Activated CD4-positive, alpha-beta T cell treated with anti-CD3 and anti-CD28 coated beads for 36 hours (primary cell): ENCODE measurements around the gene CERS6. TPM values are rescaled to one million over a fixed set of nuclear protein-coding genes. Genes with fewer than 3 reads are reported as not detected.

Source experiments
- ATAC-seq: fragments of 200-7000 bp; cut with Tn5 transposase; one replicate; pipeline ENCODE4 v1.10.0; 2021; ENCODE audit warnings: mild to moderate bottlenecking, moderate library complexity
- CTCF ChIA-PET: fragments of 350-600 bp; sonication (Branson Sonifier 250); formaldehyde crosslinking; loops from one replicate; lab custom pipeline; 2021; ENCODE audit warnings: antibody characterized with exemption; lab: Charles Lee
- POLR2A ChIA-PET: fragments of 350-600 bp; sonication (Branson Sonifier 250); formaldehyde crosslinking; loops from one replicate; lab custom pipeline; 2021; ENCODE audit warnings: antibody characterized with exemption, inconsistent platforms; lab: Charles Lee
- DNase-seq: peaks from one replicate; pipeline ENCODE4 v3.0.0-alpha.2; 2020
- H3K27ac Mint-ChIP-seq: one replicate; pipeline ENCODE4 v1.8.0; 2021; ENCODE audit warnings: mixed read lengths
- H3K27me3 Mint-ChIP-seq: one replicate; pipeline ENCODE4 v1.8.0; 2021; ENCODE audit warnings: mixed read lengths
- H3K36me3 Mint-ChIP-seq: one replicate; pipeline ENCODE4 v1.8.0; 2021; ENCODE audit warnings: low read depth, mixed read lengths
- H3K4me1 Mint-ChIP-seq: one replicate; pipeline ENCODE4 v1.8.0; 2021; ENCODE audit warnings: mixed read lengths
- H3K4me3 Mint-ChIP-seq: one replicate; pipeline ENCODE4 v1.8.0; 2021; ENCODE audit warnings: mild to moderate bottlenecking, moderate library complexity, mixed read lengths
- H3K9me3 Mint-ChIP-seq: one replicate; pipeline ENCODE4 v1.8.0; 2021; ENCODE audit warnings: low read depth, mixed read lengths
- intact Hi-C, 2 experiments: fragments of 100-400 bp; cut with DNase I in 1 of 2; cut with micrococcal nuclease in 1 of 2; formaldehyde crosslinking; loops; one replicate each; pipeline versions ENCODE4 v1.14.2 to v1.15.1; 2022 to 2024; cut with DNase I, micrococcal nuclease
- total RNA-seq, 2 experiments: library from RNA; stranded (reverse); gene quantifications; one replicate each; pipeline ENCODE4 v1.2.3, GENCODE V29; 2021

Gene CERS6
- total RNA-seq, 2 experiments from 2014 or later = 12.9 to 13.1 TPM

GRCh38 chr2:168529054-168529833, 73.2 kb downstream of the CERS6 start:
- Mint-ChIP-seq H3K4me3 (no peak overlapping the region), H3K27me3 (no peaks in the 10 kb centered on the region), H3K27ac (no peak overlapping the region), H3K4me1 (peaks cover 50% of the 10 kb centered on the region), H3K9me3 (no peaks in the 10 kb centered on the region), H3K36me3 (no peaks in the 10 kb centered on the region)
- ATAC-seq (no peak), DNase-seq (no peak)
- CTCF ChIA-PET = no interaction called here
- intact Hi-C loops = no loop called here
- POLR2A ChIA-PET = no interaction called here

- ChIA-PET POLR2A (no interaction called here), CTCF (no interaction called here)
- Mint-ChIP-seq H3K4me3 (no peak overlapping the region), H3K27me3 (no peaks in the 10 kb centered on the region), H3K27ac (no peak overlapping the region), H3K4me1 (peaks cover 50% of the 10 kb centered on the region), H3K9me3 (no peaks in the 10 kb centered on the region), H3K36me3 (no peaks in the 10 kb centered on the region)
- intact Hi-C loops = no loop called here
- DNase-seq (no peak), ATAC-seq (no peak)
Observed at GRCh38 chr2:168529900-168530561, 74.0 kb downstream of the CERS6 start.

GRCh38 chr2:168530982-168531622, 75.0 kb downstream of the CERS6 start:
- DNase-seq (no peak), ATAC-seq (no peak)
- peaks cover 50% of the 10 kb centered on the region for H3K4me1 Mint-ChIP-seq
- H3K4me3 Mint-ChIP-seq = no peak overlapping the region
- intact Hi-C loops = no loop called here
- no peaks in the 10 kb centered on the region for H3K9me3 Mint-ChIP-seq
- no peaks in the 10 kb centered on the region for H3K27me3 Mint-ChIP-seq
- peaks cover 4% of the 10 kb centered on the region for H3K36me3 Mint-ChIP-seq
- H3K27ac Mint-ChIP-seq = no peak overlapping the region
- POLR2A ChIA-PET = no interaction called here
- CTCF ChIA-PET = no interaction called here

GRCh38 chr2:168534926-168535325, 78.9 kb downstream of the CERS6 start:
- Mint-ChIP-seq H3K4me3 (no peak overlapping the region), H3K27me3 (no peaks in the 10 kb centered on the region), H3K36me3 (peaks cover 17% of the 10 kb centered on the region), H3K9me3 (peaks cover 8% of the 10 kb centered on the region), H3K4me1 (peaks cover 58% of the 10 kb centered on the region), H3K27ac (no peak overlapping the region)
- DNase-seq (no peak), ATAC-seq (no peak)
- intact Hi-C loops = no loop called here
- ChIA-PET CTCF (interaction anchor here (0.7 to 1.4 kb wide), 2 partner anchors 9 to 97 kb away, joined by 3 read pairs; no protein-coding TSS in a partner anchor), POLR2A (no interaction called here)

- ChIA-PET POLR2A (no interaction called here), CTCF (no interaction called here)
- no peaks in the 10 kb centered on the region for H3K27me3 Mint-ChIP-seq
- peak; percentile 82 for ATAC-seq
- H3K4me3 Mint-ChIP-seq = no peak overlapping the region
- peaks cover 32% of the 10 kb centered on the region for H3K36me3 Mint-ChIP-seq
- peaks cover 50% of the 10 kb centered on the region for H3K4me1 Mint-ChIP-seq
- H3K27ac Mint-ChIP-seq = no peak overlapping the region
- DNase-seq = no peak
- peaks cover 22% of the 10 kb centered on the region for H3K9me3 Mint-ChIP-seq
- intact Hi-C loops = loop anchor here (1.0 to 2.0 kb wide), 2 partner anchors 46 to 47 kb away; no protein-coding TSS in a partner anchor
Observed at GRCh38 chr2:168536925-168537466, 80.9 kb downstream of the CERS6 start.

- ChIA-PET CTCF (no interaction called here), POLR2A (no interaction called here)
- peaks cover 22% of the 10 kb centered on the region for H3K9me3 Mint-ChIP-seq
- DNase-seq (no peak), ATAC-seq (no peak)
- peaks cover 32% of the 10 kb centered on the region for H3K36me3 Mint-ChIP-seq
- peaks cover 55% of the 10 kb centered on the region for H3K4me1 Mint-ChIP-seq
- intact Hi-C loops = no loop called here
- no peak overlapping the region for H3K4me3 Mint-ChIP-seq
- H3K27ac Mint-ChIP-seq = peak overlapping the region; percentile 41
- H3K27me3 Mint-ChIP-seq = no peaks in the 10 kb centered on the region
Observed at GRCh38 chr2:168538133-168538532, 82.1 kb downstream of the CERS6 start.

- ATAC-seq (peak; percentile 44), DNase-seq (no peak)
- H3K9me3 Mint-ChIP-seq = peaks cover 22% of the 10 kb centered on the region
- H3K27me3 Mint-ChIP-seq = no peaks in the 10 kb centered on the region
- peak overlapping the region; percentile 14 for H3K27ac Mint-ChIP-seq
- peaks cover 53% of the 10 kb centered on the region for H3K4me1 Mint-ChIP-seq
- ChIA-PET CTCF (no interaction called here), POLR2A (no interaction called here)
- peaks cover 32% of the 10 kb centered on the region for H3K36me3 Mint-ChIP-seq
- H3K4me3 Mint-ChIP-seq = no peak overlapping the region
- intact Hi-C loops = no loop called here
Observed at GRCh38 chr2:168538534-168538933, 82.5 kb downstream of the CERS6 start.

- Mint-ChIP-seq H3K27ac (no peak overlapping the region), H3K9me3 (peaks cover 22% of the 10 kb centered on the region), H3K4me1 (peaks cover 51% of the 10 kb centered on the region), H3K36me3 (peaks cover 32% of the 10 kb centered on the region), H3K4me3 (no peak overlapping the region), H3K27me3 (no peaks in the 10 kb centered on the region)
- DNase-seq (no peak), ATAC-seq (no peak)
- intact Hi-C loops = no loop called here
- CTCF ChIA-PET = no interaction called here
- POLR2A ChIA-PET = interaction anchor here (0.6 kb wide), 1 partner anchor 128 kb away, joined by 3 read pairs; no protein-coding TSS in a partner anchor
Observed at GRCh38 chr2:168539945-168540344, 83.9 kb downstream of the CERS6 start.

GRCh38 chr2:168541858-168542257, 85.8 kb downstream of the CERS6 start:
- no peaks in the 10 kb centered on the region for H3K27me3 Mint-ChIP-seq
- no peak overlapping the region for H3K4me3 Mint-ChIP-seq
- no peak overlapping the region for H3K27ac Mint-ChIP-seq
- intact Hi-C loops = no loop called here
- DNase-seq (no peak), ATAC-seq (no peak)
- H3K9me3 Mint-ChIP-seq = peaks cover 22% of the 10 kb centered on the region
- ChIA-PET POLR2A (no interaction called here), CTCF (no interaction called here)
- H3K4me1 Mint-ChIP-seq = peaks cover 58% of the 10 kb centered on the region
- peaks cover 30% of the 10 kb centered on the region for H3K36me3 Mint-ChIP-seq

GRCh38 chr2:168543037-168543436, 87.0 kb downstream of the CERS6 start:
- intact Hi-C loops = no loop called here
- Mint-ChIP-seq H3K36me3 (peaks cover 32% of the 10 kb centered on the region), H3K27me3 (no peaks in the 10 kb centered on the region), H3K4me1 (peaks cover 50% of the 10 kb centered on the region), H3K4me3 (no peak overlapping the region), H3K27ac (no peak overlapping the region), H3K9me3 (peaks cover 20% of the 10 kb centered on the region)
- ChIA-PET CTCF (no interaction called here), POLR2A (no interaction called here)
- ATAC-seq (no peak), DNase-seq (no peak)

- no peak for ATAC-seq
- Mint-ChIP-seq H3K4me3 (no peak overlapping the region), H3K36me3 (peaks cover 29% of the 10 kb centered on the region), H3K9me3 (peaks cover 20% of the 10 kb centered on the region), H3K27me3 (no peaks in the 10 kb centered on the region), H3K4me1 (peaks cover 43% of the 10 kb centered on the region), H3K27ac (no peak overlapping the region)
- CTCF ChIA-PET = no interaction called here
- intact Hi-C loops = no loop called here
- no peak for DNase-seq
- POLR2A ChIA-PET = no interaction called here
Observed at GRCh38 chr2:168543935-168544334, 87.9 kb downstream of the CERS6 start.
